Left forelimb (tissue), 1 donor: ENCODE results near the gene G0S2.

Experiments
- DNase-seq: peaks from one replicate; pipeline ENCODE4 v3.0.0-alpha.2; 2018; ENCODE audit warnings: low spot score

The G0S2 gene

GRCh38 chr1:209720326-209720725, 45.1 kb downstream of the G0S2 start:
- no peak for DNase-seq

- no peak for DNase-seq
These were observed 45.6 kb downstream of the G0S2 start for GRCh38 chr1:209720826-209721225.

- no peak for DNase-seq
These were observed 46.1 kb downstream of the G0S2 start for GRCh38 chr1:209721323-209721722.

GRCh38 chr1:209723265-209723664, 48.1 kb downstream of the G0S2 start:
- no peak for DNase-seq

GRCh38 chr1:209723756-209724693, 48.8 kb downstream of the G0S2 start:
- no peak for DNase-seq
